22Rv1 (cell line): ENCODE measurements around the gene GFOD2.

Source experiments
- CTCF ChIP-seq: fragments of 450-650 bp; IDR thresholded peaks from 2 replicates; pipeline ENCODE4 v1.5.1; 2017; ENCODE audit warnings: mild to moderate bottlenecking
- ZFX ChIP-seq: fragments of 450-650 bp; IDR thresholded peaks from 2 replicates; pipeline ENCODE4 v1.6.1; 2017; ENCODE audit warnings: antibody characterized with exemption, borderline replicate concordance

GRCh38 chr16:67661101-67661761, 57.9 kb downstream of the GFOD2 start:
- no peak for TF ChIP-seq CTCF
- TF ChIP-seq ZFX: no peak
